ENCODE results near the gene FAAP100.

DNA sequence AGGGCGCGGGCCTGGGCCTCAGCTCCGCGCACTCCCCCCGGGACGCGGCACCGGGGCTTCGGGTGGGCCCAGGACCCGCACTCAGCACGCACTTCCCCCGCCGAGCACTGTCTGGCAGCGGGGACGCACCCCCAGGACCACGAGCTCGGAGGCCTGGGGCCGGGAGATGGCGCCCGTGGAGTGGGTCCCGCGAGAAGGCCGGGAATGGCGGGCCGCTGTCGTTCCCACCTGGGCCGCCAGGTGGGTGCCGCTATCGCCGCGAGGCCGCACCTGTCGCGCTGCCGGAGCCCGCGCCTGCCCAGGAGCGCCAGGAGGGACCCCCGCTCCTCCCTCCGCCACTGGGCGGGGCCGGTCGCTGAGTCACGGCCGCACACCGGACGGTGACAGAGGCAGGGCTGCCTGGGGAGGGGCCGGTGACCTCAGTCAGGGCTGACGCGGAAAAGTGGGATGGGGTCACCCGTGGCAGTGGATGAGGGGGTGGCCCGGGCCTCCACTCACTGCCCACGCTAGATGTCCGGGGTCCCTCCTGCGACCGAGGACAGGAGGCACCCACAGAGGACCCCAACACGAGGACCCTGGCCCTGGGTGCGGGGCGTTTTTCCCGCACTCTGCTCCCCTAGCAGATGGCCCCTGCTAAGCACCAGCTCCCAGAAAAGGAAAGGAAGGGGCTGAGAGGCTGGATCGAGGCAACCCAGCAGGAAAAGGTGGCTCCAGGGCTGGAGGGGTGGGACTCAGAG lies 32.7 kb downstream of the FAAP100 start:
- TF ChIP-seq EZH2 (IDR thresholded peaks at IDR 0.05; ENCODE audit: insufficient read depth, poor library complexity, severe bottlenecking) (no peak), EZH2phosphoT487 (IDR thresholded peaks at IDR 0.05; ENCODE audit: insufficient read depth, low read depth) (no peak)

Measured in GM23248 (cell line).